Measurements from ENCODE around the gene ARRB1. TPM values are rescaled to one million over a fixed set of nuclear protein-coding genes. Genes with fewer than 3 reads are reported as not detected.

Gene ARRB1
- polyA plus RNA-seq, 4 donors: 20.0 to 41.5 (median 31.1) TPM

DNA sequence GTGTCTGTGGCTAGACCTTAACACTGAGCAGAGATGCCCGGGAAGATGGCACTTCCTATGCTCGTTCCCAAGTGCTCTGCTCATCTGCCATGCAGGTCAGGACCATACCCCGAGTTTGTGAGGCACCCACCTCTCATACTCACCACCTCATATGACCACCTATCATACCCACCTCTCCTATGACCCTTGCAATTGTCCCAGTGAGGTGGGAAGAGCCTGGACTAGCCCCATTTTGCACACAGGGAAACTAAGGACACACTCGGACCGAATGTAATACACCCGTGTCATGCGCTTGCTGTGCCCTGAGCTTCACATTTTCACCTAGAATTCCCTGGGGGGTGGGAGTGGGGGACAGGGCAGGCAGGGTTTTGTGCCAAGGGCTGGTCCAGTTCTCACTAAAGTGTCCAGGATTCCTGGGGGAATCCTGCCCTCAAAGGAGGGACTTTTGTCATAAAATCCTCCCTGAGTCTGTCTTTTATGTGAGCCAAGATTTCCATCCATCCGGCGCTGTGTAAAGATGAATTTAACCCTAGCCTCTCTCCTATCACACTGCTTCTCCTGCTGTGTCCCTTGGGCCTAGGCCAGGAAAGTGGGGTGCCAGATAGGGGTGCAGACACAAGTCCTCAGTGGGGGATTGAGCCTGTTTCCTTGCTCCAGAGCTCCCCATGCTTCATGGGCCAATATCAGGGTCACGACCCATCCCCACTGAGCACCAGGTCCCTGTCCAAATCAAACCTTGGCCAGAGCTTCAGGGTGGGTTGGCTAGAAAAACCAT lies 90.9 kb downstream of the ARRB1 start:
- WGBS, 3 donors: 33 to 57% (median 43%) methylated on average over 10 of the region's 10 CpGs
- Histone ChIP-seq H3K27ac (ENCODE audit: low read depth in 1 of 3, low read length in 2 of 3) (no peak overlapping the region), H3K9me3 (ENCODE audit: control insufficient read depth in 2 of 2, insufficient read depth in 1 of 2, low read depth in 1 of 2, low read length in 1 of 2) (no peaks in the 10 kb centered on the region), H3K27me3 (ENCODE audit: control insufficient read depth in 3 of 3, insufficient read depth in 3 of 3, low read length in 3 of 3) (peaks cover 0 to 3% (median 0%) of the 10 kb centered on the region in 3 donors), H3K4me3 (ENCODE audit: low read depth in 1 of 3, low read length in 3 of 3) (no peak overlapping the region), H3K4me1 (ENCODE audit: control insufficient read depth in 3 of 3, insufficient read depth in 2 of 3, low read depth in 1 of 3, low read length in 2 of 3) (peaks cover 0 to 2% (median 0%) of the 10 kb centered on the region in 3 donors), H3K36me3 (ENCODE audit: control insufficient read depth in 3 of 3, insufficient read depth in 2 of 3, low read depth in 1 of 3, low read length in 3 of 3) (peaks cover 0 to 12% (median 0%) of the 10 kb centered on the region in 3 donors)
- no peak for FAIRE-seq
- no peak for DNase-seq

GRCh38 chr11:75254326-75254725 lies 97.1 kb downstream of the ARRB1 start:
- FAIRE-seq (no peak), DNase-seq (no peak)
- no peaks in the 10 kb centered on the region for H3K4me1 ChIP-seq (ENCODE audit: control insufficient read depth in 3 of 3, insufficient read depth in 2 of 3, low read depth in 1 of 3, low read length in 2 of 3)
- no peak overlapping the region for H3K27ac ChIP-seq (ENCODE audit: low read depth in 1 of 3, low read length in 2 of 3)
- no peaks in the 10 kb centered on the region for H3K36me3 ChIP-seq (ENCODE audit: control insufficient read depth in 3 of 3, insufficient read depth in 2 of 3, low read depth in 1 of 3, low read length in 3 of 3)
- H3K27me3 ChIP-seq (ENCODE audit: control insufficient read depth in 3 of 3, insufficient read depth in 3 of 3, low read length in 3 of 3): peaks cover 0 to 10% (median 0%) of the 10 kb centered on the region in 3 donors
- H3K4me3 ChIP-seq (ENCODE audit: low read depth in 1 of 3, low read length in 3 of 3): no peak overlapping the region
- H3K9me3 ChIP-seq (ENCODE audit: control insufficient read depth in 2 of 2, insufficient read depth in 1 of 2, low read depth in 1 of 2, low read length in 1 of 2): peaks cover 0 to 10% of the 10 kb centered on the region in 2 donors

GRCh38 chr11:75249704-75250103 lies 101.8 kb downstream of the ARRB1 start:
- 35 to 54% (median 44%) methylated on average over 3 of the region's 3 CpGs for WGBS, 3 donors
- FAIRE-seq: no peak
- Histone ChIP-seq H3K27ac (ENCODE audit: low read depth in 1 of 3, low read length in 2 of 3) (no peak overlapping the region), H3K27me3 (ENCODE audit: control insufficient read depth in 3 of 3, insufficient read depth in 3 of 3, low read length in 3 of 3) (peaks cover 0 to 10% (median 0%) of the 10 kb centered on the region in 3 donors), H3K9me3 (ENCODE audit: control insufficient read depth in 2 of 2, insufficient read depth in 1 of 2, low read depth in 1 of 2, low read length in 1 of 2) (peaks cover 0 to 8% of the 10 kb centered on the region in 2 donors), H3K4me3 (ENCODE audit: low read depth in 1 of 3, low read length in 3 of 3) (no peak overlapping the region), H3K4me1 (ENCODE audit: control insufficient read depth in 3 of 3, insufficient read depth in 2 of 3, low read depth in 1 of 3, low read length in 2 of 3) (no peaks in the 10 kb centered on the region), H3K36me3 (ENCODE audit: control insufficient read depth in 3 of 3, insufficient read depth in 2 of 3, low read depth in 1 of 3, low read length in 3 of 3) (no peaks in the 10 kb centered on the region)
- no peak for DNase-seq

DNA sequence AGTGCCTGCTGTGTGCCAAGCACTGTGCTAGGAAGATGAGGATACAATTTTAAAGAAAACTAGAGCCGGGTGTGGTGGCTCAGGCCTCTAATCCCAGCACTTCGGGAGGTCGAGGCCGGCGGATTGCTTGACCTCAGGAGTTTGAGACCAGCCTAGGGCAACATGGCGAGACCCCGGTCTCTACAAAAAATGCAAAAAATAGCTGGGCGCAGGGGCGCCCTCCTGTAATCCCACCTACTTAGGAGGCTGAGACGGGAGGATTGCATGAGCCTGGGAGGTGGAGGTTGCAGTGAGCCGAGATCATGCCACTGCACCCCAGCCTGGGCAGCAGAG lies 102.6 kb downstream of the ARRB1 start:
- FAIRE-seq (no peak), DNase-seq (no peak)
- Histone ChIP-seq H3K4me3 (ENCODE audit: low read depth in 1 of 3, low read length in 3 of 3) (no peak overlapping the region), H3K9me3 (ENCODE audit: control insufficient read depth in 2 of 2, insufficient read depth in 1 of 2, low read depth in 1 of 2, low read length in 1 of 2) (peaks cover 0 to 7% of the 10 kb centered on the region in 2 donors), H3K27ac (ENCODE audit: low read depth in 1 of 3, low read length in 2 of 3) (no peak overlapping the region), H3K27me3 (ENCODE audit: control insufficient read depth in 3 of 3, insufficient read depth in 3 of 3, low read length in 3 of 3) (peaks cover 0 to 17% (median 0%) of the 10 kb centered on the region in 3 donors), H3K4me1 (ENCODE audit: control insufficient read depth in 3 of 3, insufficient read depth in 2 of 3, low read depth in 1 of 3, low read length in 2 of 3) (no peaks in the 10 kb centered on the region), H3K36me3 (ENCODE audit: control insufficient read depth in 3 of 3, insufficient read depth in 2 of 3, low read depth in 1 of 3, low read length in 3 of 3) (no peaks in the 10 kb centered on the region)
- WGBS, 3 donors: 37 to 46% (median 42%) methylated on average over 11 of the region's 11 CpGs

- H3K4me3 ChIP-seq (ENCODE audit: low read depth in 1 of 3, low read length in 3 of 3): no peak overlapping the region
- no peak for DNase-seq
- H3K9me3 ChIP-seq (ENCODE audit: control insufficient read depth in 2 of 2, insufficient read depth in 1 of 2, low read depth in 1 of 2, low read length in 1 of 2): no peaks in the 10 kb centered on the region
- no peaks in the 10 kb centered on the region for H3K36me3 ChIP-seq (ENCODE audit: control insufficient read depth in 3 of 3, insufficient read depth in 2 of 3, low read depth in 1 of 3, low read length in 3 of 3)
- peaks cover 0 to 37% (median 3%) of the 10 kb centered on the region in 3 donors for H3K27me3 ChIP-seq (ENCODE audit: control insufficient read depth in 3 of 3, insufficient read depth in 3 of 3, low read length in 3 of 3)
- FAIRE-seq: no peak
- peaks cover 0 to 4% (median 0%) of the 10 kb centered on the region in 3 donors for H3K4me1 ChIP-seq (ENCODE audit: control insufficient read depth in 3 of 3, insufficient read depth in 2 of 3, low read depth in 1 of 3, low read length in 2 of 3)
- H3K27ac ChIP-seq (ENCODE audit: low read depth in 1 of 3, low read length in 2 of 3): no peak overlapping the region
- 68 to 76% (median 69%) methylated on average over 11 of the region's 11 CpGs for WGBS, 3 donors
These were observed 104.7 kb downstream of the ARRB1 start for GRCh38 chr11:75246671-75247350.

DNA sequence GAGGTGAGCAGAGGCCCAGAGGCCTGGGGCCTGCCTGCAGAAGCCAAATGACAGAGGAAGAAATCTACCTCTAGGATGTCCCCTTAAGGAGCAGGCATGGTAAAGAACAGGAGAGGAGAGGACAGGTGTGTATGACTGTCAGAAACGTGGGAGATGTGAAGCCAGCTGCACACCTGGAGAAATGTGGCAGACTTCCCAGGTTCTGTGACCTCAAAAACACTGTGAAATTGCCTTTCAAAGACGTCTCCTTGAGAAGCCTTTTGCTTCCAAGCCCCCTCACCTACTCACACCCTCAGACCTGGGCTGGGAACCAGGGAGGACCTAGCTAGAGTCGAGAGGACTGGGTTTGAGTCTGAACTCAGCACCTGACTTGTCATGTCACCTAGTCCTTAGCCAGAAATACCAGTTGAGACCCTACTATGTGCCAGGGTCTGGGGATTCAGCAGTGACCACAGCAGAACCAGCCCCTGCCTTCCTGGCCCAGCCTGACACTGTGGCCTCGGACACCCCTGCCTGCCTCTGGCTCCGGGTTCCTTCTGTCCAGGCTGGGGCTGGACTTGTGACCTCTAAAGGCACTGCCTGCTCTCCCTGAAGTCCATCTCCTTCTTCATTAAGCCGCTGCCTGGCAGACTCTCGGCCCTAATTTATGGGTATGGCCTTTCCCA lies 105.3 kb downstream of the ARRB1 start:
- Histone ChIP-seq H3K4me1 (ENCODE audit: control insufficient read depth in 3 of 3, insufficient read depth in 2 of 3, low read depth in 1 of 3, low read length in 2 of 3) (peaks cover 0 to 4% (median 0%) of the 10 kb centered on the region in 3 donors), H3K27ac (ENCODE audit: low read depth in 1 of 3, low read length in 2 of 3) (no peak overlapping the region), H3K9me3 (ENCODE audit: control insufficient read depth in 2 of 2, insufficient read depth in 1 of 2, low read depth in 1 of 2, low read length in 1 of 2) (no peaks in the 10 kb centered on the region), H3K4me3 (ENCODE audit: low read depth in 1 of 3, low read length in 3 of 3) (no peak overlapping the region), H3K27me3 (ENCODE audit: control insufficient read depth in 3 of 3, insufficient read depth in 3 of 3, low read length in 3 of 3) (peaks cover 0 to 39% (median 3%) of the 10 kb centered on the region in 3 donors), H3K36me3 (ENCODE audit: control insufficient read depth in 3 of 3, insufficient read depth in 2 of 3, low read depth in 1 of 3, low read length in 3 of 3) (no peaks in the 10 kb centered on the region)
- no peak for DNase-seq
- no peak for FAIRE-seq
- WGBS, 3 donors: 45 to 70% (median 49%) methylated on average over 7 of the region's 7 CpGs

DNA sequence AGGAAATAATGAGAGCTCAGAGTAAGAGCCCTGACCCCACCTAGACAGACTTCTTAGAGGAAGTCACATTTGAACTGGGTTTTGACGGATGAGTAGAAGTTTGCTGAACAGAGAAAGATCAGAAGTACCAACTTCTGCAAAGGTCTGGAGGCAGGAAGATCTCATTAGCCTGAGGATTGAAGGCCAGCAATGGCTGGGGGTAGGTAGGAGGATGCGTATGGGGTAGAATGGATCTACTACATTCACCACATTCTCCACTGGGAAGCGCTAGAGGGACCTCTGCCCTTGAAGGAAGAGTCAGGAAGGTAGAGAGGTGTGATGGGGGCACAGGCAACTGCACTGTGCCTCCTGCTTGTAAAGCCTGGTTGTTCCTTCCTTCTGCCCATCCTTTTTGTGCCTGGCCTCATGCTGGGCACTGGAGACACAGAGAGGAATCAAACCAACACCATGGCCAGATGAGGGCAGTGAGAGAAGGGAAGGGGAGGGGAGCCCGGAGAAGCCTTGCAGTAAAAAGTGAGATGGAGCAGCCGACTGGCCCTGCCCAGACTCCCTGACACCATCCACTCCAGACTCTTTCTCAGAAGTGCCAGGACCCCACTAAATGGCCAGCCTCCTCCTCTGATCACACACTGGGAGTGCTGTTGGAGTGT lies 106.0 kb downstream of the ARRB1 start:
- Histone ChIP-seq H3K27ac (ENCODE audit: low read depth in 1 of 3, low read length in 2 of 3) (no peak overlapping the region), H3K9me3 (ENCODE audit: control insufficient read depth in 2 of 2, insufficient read depth in 1 of 2, low read depth in 1 of 2, low read length in 1 of 2) (no peaks in the 10 kb centered on the region), H3K4me3 (ENCODE audit: low read depth in 1 of 3, low read length in 3 of 3) (no peak overlapping the region), H3K4me1 (ENCODE audit: control insufficient read depth in 3 of 3, insufficient read depth in 2 of 3, low read depth in 1 of 3, low read length in 2 of 3) (peaks cover 0 to 4% (median 0%) of the 10 kb centered on the region in 3 donors), H3K36me3 (ENCODE audit: control insufficient read depth in 3 of 3, insufficient read depth in 2 of 3, low read depth in 1 of 3, low read length in 3 of 3) (no peaks in the 10 kb centered on the region), H3K27me3 (ENCODE audit: control insufficient read depth in 3 of 3, insufficient read depth in 3 of 3, low read length in 3 of 3) (peaks cover 3 to 42% (median 4%) of the 10 kb centered on the region in 3 donors)
- no peak for FAIRE-seq
- no peak for DNase-seq
- WGBS, 3 donors: 71 to 84% (median 72%) methylated on average over 5 of the region's 5 CpGs
